Measurements from ENCODE around the gene ACP3. TPM values are rescaled to one million over a fixed set of nuclear protein-coding genes. Genes with fewer than 3 reads are reported as not detected.
A peak's percentile ranks its signal among the peaks of the same experiment; 100 is the strongest.

Gene ACP3
- total RNA-seq, 1 experiment from 2014 or later = 14.6 TPM

GRCh38 chr3:132350814-132351213 lies 33.6 kb downstream of the ACP3 start:
- POLR2A ChIA-PET (ENCODE audit: low non-redundant PET) = interaction anchor here (0.6 kb wide), 1 partner anchor 81 kb away, joined by 4 read pairs; no protein-coding TSS in a partner anchor
- BruUV-seq (replicated peaks) = no TSS peak
- Histone ChIP-seq H3K9me3 (ENCODE audit: low read depth, low read length, poor library complexity, severe bottlenecking) (no peaks in the 10 kb centered on the region), H3K4me1 (ENCODE audit: insufficient read depth, low read length, poor library complexity, severe bottlenecking) (no peaks in the 10 kb centered on the region), H3K4me3 (ENCODE audit: low read depth, low read length, poor library complexity, severe bottlenecking) (no peak overlapping the region), H3K27me3 (replicated peaks; ENCODE audit: insufficient read depth, low read depth, low read length, poor library complexity) (no peaks in the 10 kb centered on the region), H3K27ac (ENCODE audit: low read depth, low read length, poor library complexity, severe bottlenecking) (no peak overlapping the region), H3K36me3 (ENCODE audit: insufficient read depth, low read length, poor library complexity, severe bottlenecking) (no peaks in the 10 kb centered on the region)
- TF ChIP-seq, protein P1, sequence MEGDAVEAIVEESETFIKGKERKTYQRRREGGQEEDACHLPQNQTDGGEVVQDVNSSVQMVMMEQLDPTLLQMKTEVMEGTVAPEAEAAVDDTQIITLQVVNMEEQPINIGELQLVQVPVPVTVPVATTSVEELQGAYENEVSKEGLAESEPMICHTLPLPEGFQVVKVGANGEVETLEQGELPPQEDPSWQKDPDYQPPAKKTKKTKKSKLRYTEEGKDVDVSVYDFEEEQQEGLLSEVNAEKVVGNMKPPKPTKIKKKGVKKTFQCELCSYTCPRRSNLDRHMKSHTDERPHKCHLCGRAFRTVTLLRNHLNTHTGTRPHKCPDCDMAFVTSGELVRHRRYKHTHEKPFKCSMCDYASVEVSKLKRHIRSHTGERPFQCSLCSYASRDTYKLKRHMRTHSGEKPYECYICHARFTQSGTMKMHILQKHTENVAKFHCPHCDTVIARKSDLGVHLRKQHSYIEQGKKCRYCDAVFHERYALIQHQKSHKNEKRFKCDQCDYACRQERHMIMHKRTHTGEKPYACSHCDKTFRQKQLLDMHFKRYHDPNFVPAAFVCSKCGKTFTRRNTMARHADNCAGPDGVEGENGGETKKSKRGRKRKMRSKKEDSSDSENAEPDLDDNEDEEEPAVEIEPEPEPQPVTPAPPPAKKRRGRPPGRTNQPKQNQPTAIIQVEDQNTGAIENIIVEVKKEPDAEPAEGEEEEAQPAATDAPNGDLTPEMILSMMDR (conservative IDR thresholded peaks at IDR 0.05; ENCODE audit: low read depth, low read length) = no peak
- TF ChIP-seq EZH2 (IDR thresholded peaks at IDR 0.05; ENCODE audit: borderline replicate concordance, low read depth, low read length, poor library complexity, severe bottlenecking) = no peak
- no peak for DNase-seq (ENCODE audit: low spot score)
- intact Hi-C loops (cut with micrococcal nuclease; ENCODE audit: unreplicated experiment) = no loop called here
- CTCF ChIA-PET = interaction anchor here (1.7 kb wide), 1 partner anchor 48 kb away, joined by 9 read pairs; no protein-coding TSS in a partner anchor

GRCh38 chr3:132351222-132351806 lies 34.1 kb downstream of the ACP3 start:
- ChIA-PET POLR2A (ENCODE audit: low non-redundant PET) (no interaction called here), CTCF (interaction anchor here (1.7 kb wide), 1 partner anchor 48 kb away, joined by 9 read pairs; no protein-coding TSS in a partner anchor)
- Histone ChIP-seq H3K27me3 (replicated peaks; ENCODE audit: insufficient read depth, low read depth, low read length, poor library complexity) (no peaks in the 10 kb centered on the region), H3K4me3 (ENCODE audit: low read depth, low read length, poor library complexity, severe bottlenecking) (no peak overlapping the region), H3K27ac (ENCODE audit: low read depth, low read length, poor library complexity, severe bottlenecking) (no peak overlapping the region), H3K9me3 (ENCODE audit: low read depth, low read length, poor library complexity, severe bottlenecking) (no peaks in the 10 kb centered on the region), H3K4me1 (ENCODE audit: insufficient read depth, low read length, poor library complexity, severe bottlenecking) (no peaks in the 10 kb centered on the region), H3K36me3 (ENCODE audit: insufficient read depth, low read length, poor library complexity, severe bottlenecking) (no peaks in the 10 kb centered on the region)
- no TSS peak for BruUV-seq (replicated peaks)
- DNase-seq (ENCODE audit: low spot score) = no peak
- intact Hi-C loops (cut with micrococcal nuclease; ENCODE audit: unreplicated experiment) = no loop called here
- TF ChIP-seq, protein P1 (conservative IDR thresholded peaks at IDR 0.05; ENCODE audit: low read depth, low read length) = no peak
- TF ChIP-seq EZH2 (IDR thresholded peaks at IDR 0.05; ENCODE audit: borderline replicate concordance, low read depth, low read length, poor library complexity, severe bottlenecking) = no peak

- no peak overlapping the region for H3K27ac ChIP-seq (ENCODE audit: low read depth, low read length, poor library complexity, severe bottlenecking)
- H3K36me3 ChIP-seq (ENCODE audit: insufficient read depth, low read length, poor library complexity, severe bottlenecking) = no peaks in the 10 kb centered on the region
- DNase-seq (ENCODE audit: low spot score) = peak; percentile 77
- intact Hi-C loops (cut with micrococcal nuclease; ENCODE audit: unreplicated experiment) = loop anchor here (2.0 kb wide), 2 partner anchors 46 to 290 kb away; no protein-coding TSS in a partner anchor
- BruUV-seq (replicated peaks) = no TSS peak
- ChIA-PET CTCF (interaction anchor here (0.6 to 1.7 kb wide), 3 partner anchors 10 to 55 kb away, joined by 3 to 9 read pairs (median 7); no protein-coding TSS in a partner anchor), POLR2A (ENCODE audit: low non-redundant PET) (no interaction called here)
- no peak for TF ChIP-seq EZH2 (IDR thresholded peaks at IDR 0.05; ENCODE audit: borderline replicate concordance, low read depth, low read length, poor library complexity, severe bottlenecking)
- TF ChIP-seq, protein P1 (conservative IDR thresholded peaks at IDR 0.05; ENCODE audit: low read depth, low read length) = peak; percentile 92
- no peak overlapping the region for H3K4me3 ChIP-seq (ENCODE audit: low read depth, low read length, poor library complexity, severe bottlenecking)
- H3K9me3 ChIP-seq (ENCODE audit: low read depth, low read length, poor library complexity, severe bottlenecking) = no peaks in the 10 kb centered on the region
- no peaks in the 10 kb centered on the region for H3K27me3 ChIP-seq (replicated peaks; ENCODE audit: insufficient read depth, low read depth, low read length, poor library complexity)
- H3K4me1 ChIP-seq (ENCODE audit: insufficient read depth, low read length, poor library complexity, severe bottlenecking) = no peaks in the 10 kb centered on the region
These were observed 35.4 kb downstream of the ACP3 start for GRCh38 chr3:132352556-132353143.
